ENCODE measurements around the gene SGSH. TPM values are rescaled to one million over a fixed set of nuclear protein-coding genes. Genes with fewer than 3 reads are reported as not detected.

SGSH gene
- polyA plus RNA-seq, 3 donors: 19.8 to 21.9 (median 21.3) TPM

DNA sequence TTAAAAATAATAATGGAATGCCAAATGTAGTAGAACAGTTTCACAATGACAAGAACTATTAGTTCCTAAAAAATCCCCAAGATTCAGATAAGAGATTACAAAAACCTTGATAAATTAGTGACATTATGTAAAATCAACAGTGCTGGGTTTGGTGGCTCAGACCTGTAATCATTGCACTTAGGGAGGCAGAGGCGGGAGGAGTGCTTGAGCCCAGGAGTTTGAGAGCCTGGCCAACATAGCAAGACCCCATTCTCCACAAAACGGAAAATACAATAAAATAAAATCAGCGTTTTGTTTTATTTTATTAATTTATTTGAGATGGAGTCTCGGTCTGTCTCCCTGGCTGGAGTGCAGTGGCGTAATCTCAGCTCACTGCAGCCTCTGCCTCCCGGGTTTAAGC, 46.2 kb downstream of the SGSH start:
- no peak overlapping the region for H3K27ac ChIP-seq (ENCODE audit: low read depth, low read length)

DNA sequence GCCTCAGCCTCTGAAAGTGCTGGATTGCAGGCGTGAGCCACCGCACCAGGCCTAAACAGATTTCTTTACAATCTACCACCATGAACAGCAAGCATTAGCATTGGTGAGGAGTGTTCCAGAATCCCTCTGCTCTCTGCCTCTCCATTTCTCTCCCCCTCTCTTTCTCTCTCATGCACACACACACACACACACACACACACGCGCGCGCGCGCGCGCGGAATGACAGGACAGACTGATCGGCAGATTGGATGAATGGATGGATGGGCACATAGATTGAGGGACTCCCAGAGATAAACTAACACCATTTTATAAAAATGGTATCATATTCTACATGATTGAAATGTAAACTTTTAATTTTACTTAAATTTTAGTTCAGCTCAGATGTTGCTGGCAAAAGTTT, 47.0 kb downstream of the SGSH start:
- WGBS, 3 donors: 75 to 88% (median 75%) methylated on average over 12 of the region's 12 CpGs

More for the DNA sequence above, 46.2 kb downstream of the SGSH start:
- WGBS, 3 donors: 91 to 97% (median 96%) methylated on average over 6 of the region's 6 CpGs

DNA sequence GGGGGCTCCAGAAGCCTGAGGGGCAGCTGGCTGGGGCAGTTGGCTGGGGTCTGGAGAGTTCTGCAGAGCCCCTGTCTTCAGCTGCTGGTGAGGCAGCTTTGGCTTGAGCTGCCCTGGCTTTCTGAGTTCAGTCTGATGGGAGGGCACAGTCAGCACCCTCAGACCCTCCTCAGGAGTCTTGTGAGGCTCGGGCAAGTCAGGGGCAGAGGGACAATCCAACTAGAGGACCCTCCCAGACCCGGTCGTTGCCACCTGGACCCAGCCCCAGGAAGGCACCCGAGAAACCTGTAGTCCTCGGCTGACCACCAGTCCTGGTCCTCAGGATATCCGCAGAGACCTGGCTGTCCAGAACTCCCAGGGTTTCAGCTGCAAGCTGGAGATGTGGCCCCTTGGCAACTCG, 48.5 kb downstream of the SGSH start:
- 78 to 87% (median 86%) methylated on average over 7 of the region's 7 CpGs for WGBS, 3 donors
- H3K27ac ChIP-seq (ENCODE audit: low read depth, low read length): no peak overlapping the region

More for the DNA sequence above, 47.0 kb downstream of the SGSH start:
- H3K27ac ChIP-seq (ENCODE audit: low read depth, low read length): no peak overlapping the region

DNA sequence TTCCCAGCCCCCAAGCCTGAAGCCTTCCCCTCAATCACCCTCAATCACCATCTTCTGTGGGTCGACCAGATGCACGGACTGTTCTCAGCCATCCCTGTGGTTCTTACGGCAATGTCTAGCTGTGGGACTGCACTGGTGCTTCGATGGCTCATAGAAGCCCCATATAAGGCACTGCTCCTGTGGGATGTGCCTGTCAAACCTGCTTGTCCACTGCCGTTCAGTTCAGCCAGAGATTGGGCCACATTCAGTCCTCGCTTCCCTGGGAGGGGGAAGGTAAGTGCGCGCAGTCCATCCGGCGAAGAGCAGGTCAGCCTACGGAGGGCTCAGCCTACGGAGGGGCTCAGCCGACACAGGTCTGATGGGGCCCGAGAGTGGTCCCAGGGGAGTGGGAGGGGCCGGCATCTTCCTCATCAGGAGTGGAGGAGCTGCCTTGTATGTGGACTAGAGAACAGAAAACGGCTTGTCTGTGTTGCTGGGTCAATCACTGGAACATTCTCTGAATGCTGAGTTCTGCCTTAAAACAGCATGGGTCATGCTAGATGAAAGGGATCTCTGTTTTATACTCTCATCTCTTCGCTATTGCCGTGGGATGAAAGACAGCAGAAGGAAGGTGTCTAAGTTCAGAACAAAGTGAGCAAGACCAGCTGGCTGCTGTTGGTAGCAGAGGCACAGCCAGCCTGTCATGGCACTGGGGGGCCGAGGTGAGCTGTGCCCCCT, 50.2 kb downstream of the SGSH start, which contains the start of gene CARD14:
Gene CARD14, plus strand, starts transcription at position 247 of the 717 bp plus-strand sequence. CDS start 11,409 bp downstream, outside the sequence.
- no peak within 1 kb of the TSS for H3K27ac ChIP-seq (ENCODE audit: low read depth, low read length)
- 56 to 78% (median 66%) methylated on average over 19 of the region's 19 CpGs for WGBS, 3 donors

DNA sequence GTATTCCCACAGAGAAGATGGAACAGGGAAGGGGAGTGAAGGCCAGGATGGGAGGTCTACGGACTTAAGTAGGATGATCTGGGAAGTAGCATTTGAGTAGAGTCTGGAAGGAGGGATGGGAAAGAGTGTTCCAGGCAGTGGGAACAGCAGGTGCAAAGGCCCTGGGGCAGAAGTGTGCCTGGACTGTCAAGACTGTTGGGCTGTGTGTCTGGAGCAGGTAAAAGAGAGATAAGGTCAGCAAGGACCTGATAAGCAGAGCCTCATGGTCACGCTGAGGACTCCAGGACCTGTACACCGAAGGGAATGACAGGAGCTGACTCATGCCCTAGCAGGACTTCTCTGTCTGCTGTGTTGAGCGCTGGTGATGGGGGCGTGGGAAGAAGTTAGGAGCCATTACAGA, 51.0 kb downstream of the SGSH start:
- WGBS, 3 donors: 85 to 97% (median 92%) methylated on average over 5 of the region's 5 CpGs
- no peak overlapping the region for H3K27ac ChIP-seq (ENCODE audit: low read depth, low read length)

DNA sequence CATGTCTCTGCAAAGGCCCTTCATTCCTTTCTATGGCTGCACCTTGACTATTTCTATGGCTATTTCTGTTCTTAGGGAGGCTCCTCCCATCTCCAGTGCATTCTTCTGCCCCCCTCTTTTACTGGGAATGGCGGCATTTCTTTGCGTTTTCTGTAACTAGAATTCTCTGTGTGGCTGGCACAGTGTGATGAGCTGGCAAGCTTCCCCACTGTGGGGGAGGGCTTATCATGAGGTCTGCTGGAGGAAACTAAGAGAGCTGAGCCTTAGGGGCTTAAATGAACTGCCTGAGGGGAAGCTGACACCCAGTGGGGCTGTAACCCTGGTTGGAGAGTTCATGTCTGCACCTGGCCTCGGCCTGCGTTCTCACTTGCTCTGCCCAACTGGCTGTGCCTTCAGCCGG, 51.8 kb downstream of the SGSH start:
- 69 to 80% (median 78%) methylated on average over 5 of the region's 5 CpGs for WGBS, 3 donors
- H3K27ac ChIP-seq (ENCODE audit: low read depth, low read length): no peak overlapping the region

DNA sequence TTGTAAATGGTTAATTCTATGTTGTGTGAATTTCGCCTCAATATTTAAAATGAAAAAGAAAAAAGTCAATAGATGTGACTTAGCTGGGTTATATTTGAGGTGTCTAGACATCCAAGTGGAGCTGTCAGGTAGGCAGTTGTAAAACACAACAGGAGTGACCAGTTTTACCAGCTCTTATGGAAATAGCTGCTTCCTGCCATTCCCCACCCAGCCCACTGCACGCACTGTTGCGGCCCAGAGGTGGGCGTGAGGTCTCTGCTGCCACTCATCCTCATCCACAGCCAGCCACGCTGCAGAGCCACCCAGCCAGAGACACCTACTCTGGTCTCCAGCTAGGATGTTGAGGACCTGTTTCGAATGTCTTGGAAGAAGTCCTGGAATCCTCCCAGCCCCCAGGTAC, 53.7 kb downstream of the SGSH start:
- H3K27ac ChIP-seq (ENCODE audit: low read depth, low read length): no peak overlapping the region
- WGBS, 3 donors: 83 to 87% (median 85%) methylated on average over 6 of the region's 6 CpGs

DNA sequence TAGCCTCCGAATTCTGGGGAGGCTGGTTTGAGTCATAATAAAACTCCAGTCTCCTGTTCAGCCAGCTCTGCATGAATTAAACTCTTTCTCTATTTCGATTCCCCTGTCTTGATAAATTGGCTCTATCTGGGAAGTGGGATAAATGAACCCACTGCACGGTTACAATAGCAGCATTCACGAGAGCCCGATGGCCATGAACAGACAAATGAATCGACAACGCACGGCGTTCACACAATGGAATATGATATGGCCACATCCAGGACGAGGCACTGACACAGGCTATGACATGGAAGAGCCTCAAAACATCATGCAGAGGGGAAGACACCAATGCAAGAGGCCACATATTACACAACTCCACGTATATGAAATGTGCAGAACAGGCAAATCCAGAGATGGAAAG, 55.9 kb downstream of the SGSH start:
- no peak overlapping the region for H3K27ac ChIP-seq (ENCODE audit: low read depth, low read length)
- 42 to 85% (median 78%) methylated on average over 11 of the region's 11 CpGs for WGBS, 3 donors

DNA sequence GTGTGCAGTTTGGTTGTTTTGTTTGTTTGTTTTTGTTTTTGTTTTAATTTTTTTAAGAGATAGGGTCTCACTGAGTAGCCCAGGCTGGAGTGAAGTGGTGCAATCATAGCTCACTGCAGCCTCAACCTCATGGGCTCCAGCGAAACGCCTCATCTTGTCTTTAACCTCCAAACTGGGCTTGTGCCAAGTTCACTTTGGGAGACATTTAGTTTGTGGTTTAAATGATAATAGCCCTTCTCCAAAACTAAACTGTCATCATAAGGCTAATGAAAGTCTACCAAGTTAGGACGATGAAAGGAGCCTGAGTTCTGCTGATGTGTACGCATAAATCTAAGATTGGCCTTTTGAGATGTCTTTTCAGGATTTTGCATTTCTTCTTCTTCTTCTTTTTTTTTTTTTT, 56.8 kb downstream of the SGSH start:
- 69 to 89% (median 78%) methylated on average over 4 of the region's 4 CpGs for WGBS, 3 donors
- H3K27ac ChIP-seq (ENCODE audit: low read depth, low read length): no peak overlapping the region

DNA sequence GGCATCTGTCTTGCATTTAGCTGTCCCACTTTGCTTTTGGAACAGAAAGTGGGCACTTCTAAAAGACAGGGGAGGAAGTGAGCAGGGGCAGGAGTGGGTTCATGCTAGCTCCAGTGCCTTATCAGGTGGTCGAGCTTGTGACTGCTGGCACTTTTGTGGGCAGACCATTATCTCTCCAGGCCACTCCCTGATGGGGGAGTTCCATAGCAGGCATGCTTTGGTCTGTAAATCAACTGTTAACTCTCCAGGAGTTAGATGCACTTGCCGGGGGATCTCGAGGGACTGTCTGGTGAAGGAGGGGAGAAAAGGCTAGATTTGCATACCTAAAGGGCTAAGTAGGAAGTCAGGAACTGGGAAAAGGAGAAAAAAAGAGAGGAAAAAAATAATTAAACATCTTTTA, 59.6 kb downstream of the SGSH start:
- H3K27ac ChIP-seq (ENCODE audit: low read depth, low read length): no peak overlapping the region
- 33 to 40% (median 35%) methylated on average over 3 of the region's 3 CpGs for WGBS, 3 donors

Other genes with a start within 250 kb of the SGSH start
- 10 to 100 TPM; 12.2 to 42.0 (median 37.9) TPM for gene TBC1D16, start 184.5 kb downstream of the SGSH start, polyA plus RNA-seq
- gene CCDC40, start 183.7 kb downstream of the SGSH start, polyA plus RNA-seq: 1 to 10 TPM; 1.4 to 2.9 (median 2.1) TPM
- gene GAA, start 118.8 kb downstream of the SGSH start, polyA plus RNA-seq: 10 to 100 TPM; 21.0 to 30.0 (median 26.2) TPM
- 100 to 1,000 TPM in 1 of 3 donors, 10 to 100 TPM in 2; 31.3 to 167 (median 94.1) TPM for gene EIF4A3, start 73.2 kb downstream of the SGSH start, polyA plus RNA-seq
- gene CARD14, start 50.3 kb downstream of the SGSH start, polyA plus RNA-seq: under 1 TPM in 2 of 3 donors, not detected in 1; 0.06 to 0.10 TPM
- gene SLC26A11, start 94 bp upstream of the SGSH start, polyA plus RNA-seq: 1 to 10 TPM; 5.6 to 7.2 (median 6.9) TPM
- 10 to 100 TPM; 19.6 to 45.5 (median 24.7) TPM for gene RNF213, start 40.5 kb upstream of the SGSH start, polyA plus RNA-seq
- 10 to 100 TPM; 10.3 to 19.8 (median 10.5) TPM for gene ENDOV, start 194.8 kb upstream of the SGSH start, polyA plus RNA-seq

Measured in adipose tissue (tissue), 3 donors.